Lower lobe of right lung (tissue), 2 donors: ENCODE data around the gene PCDH9. TPM values are rescaled to one million over a fixed set of nuclear protein-coding genes. Genes with fewer than 3 reads are reported as not detected.
"Not testable (repeated sequence)": the region's sequence is repeated elsewhere in the genome, so short reads cannot be mapped to it uniquely, and the experiment has no call there.

ENCODE experiments used
- ATAC-seq, 2 donors: fragments of 200-7000 bp; cut with Tn5 transposase; one replicate each; pipeline ENCODE4 v1.9.1; 2020 to 2022; ENCODE audit warnings: mild to moderate bottlenecking in 2 of 2, moderate library complexity in 2 of 2
- DNase-seq: peaks from one replicate; pipeline ENCODE4 v3.0.0-alpha.2; 2020
- H3K27ac ChIP-seq: fragments of 200-600 bp; one replicate; pipeline ENCODE4 v1.8.0; 2022
- H3K27me3 ChIP-seq: fragments of 200-600 bp; one replicate; pipeline ENCODE4 v1.8.0; 2022; ENCODE audit warnings: low read depth
- H3K36me3 ChIP-seq: fragments of 200-600 bp; one replicate; pipeline ENCODE4 v1.8.0; 2022; ENCODE audit warnings: mild to moderate bottlenecking
- H3K4me1 ChIP-seq: fragments of 200-600 bp; one replicate; pipeline ENCODE4 v1.8.0; 2022
- H3K4me3 ChIP-seq: fragments of 200-600 bp; one replicate; pipeline ENCODE4 v1.8.0; 2022; ENCODE audit warnings: mild to moderate bottlenecking
- H3K9me3 ChIP-seq: fragments of 200-600 bp; one replicate; pipeline ENCODE4 v1.8.0; 2022
- intact Hi-C: fragments of 100-400 bp; cut with DNase I; formaldehyde crosslinking; loops from one replicate; pipeline ENCODE4 v1.11.0; 2022
- total RNA-seq: library from RNA; stranded (reverse); fragmentation: NEBNext Ultra II Directional; extraction: Animal tissue kit (Norgen Biotek cat#: 25700); gene quantifications from one replicate; pipeline ENCODE4 v1.2.1, GENCODE V29; 2021
- TF ChIP-seq, protein P1 (sequence below): fragments of 200-600 bp; IDR thresholded peaks from one replicate; pipeline ENCODE4 v1.8.0; 2022; ENCODE audit warnings: antibody characterized with exemption, mild to moderate bottlenecking
- donor health status: DM: no; HTN: yes; CAD: no; lungs with severe emphysema.

Gene PCDH9
- total RNA-seq, 1 donor from 2014 or later: 8.9 TPM

DNA sequence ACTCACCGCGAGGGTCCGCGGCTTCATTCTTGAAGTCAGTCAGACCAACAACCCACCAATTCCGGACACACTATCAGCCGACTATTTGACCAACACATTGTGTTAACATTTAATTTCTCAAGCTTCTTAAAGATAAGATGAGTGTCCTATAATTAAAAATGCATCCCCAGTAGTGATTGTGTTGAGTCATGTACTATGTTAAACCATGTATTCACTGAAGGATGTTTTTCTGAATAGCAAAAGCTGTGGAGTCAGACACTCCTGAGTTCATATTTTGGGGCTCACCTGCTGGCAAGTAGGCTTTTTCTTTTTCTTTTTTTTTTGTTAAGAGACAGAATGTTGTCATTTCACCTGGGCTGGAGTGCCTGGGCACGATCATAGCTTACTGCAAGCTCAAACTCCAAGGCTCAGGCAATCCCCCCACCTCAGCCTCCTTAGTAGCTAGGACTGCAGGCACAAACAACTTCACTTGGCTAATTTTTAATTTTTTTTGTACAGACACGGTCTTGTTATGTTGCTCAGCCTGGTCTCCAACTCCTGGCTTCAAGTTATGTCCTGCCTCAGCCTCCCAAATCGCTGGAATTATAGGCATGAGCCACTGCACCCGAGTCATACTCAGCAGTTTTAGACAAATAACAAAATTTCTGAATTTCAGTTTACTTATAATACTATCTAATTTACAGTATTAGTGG lies 606.9 kb downstream of the PCDH9 start:
- Histone ChIP-seq H3K36me3 (no peaks in the 10 kb centered on the region), H3K4me3 (no peak overlapping the region), H3K27me3 (no peaks in the 10 kb centered on the region), H3K4me1 (no peaks in the 10 kb centered on the region), H3K27ac (no peak overlapping the region), H3K9me3 (no peaks in the 10 kb centered on the region)
- TF ChIP-seq, protein P1, sequence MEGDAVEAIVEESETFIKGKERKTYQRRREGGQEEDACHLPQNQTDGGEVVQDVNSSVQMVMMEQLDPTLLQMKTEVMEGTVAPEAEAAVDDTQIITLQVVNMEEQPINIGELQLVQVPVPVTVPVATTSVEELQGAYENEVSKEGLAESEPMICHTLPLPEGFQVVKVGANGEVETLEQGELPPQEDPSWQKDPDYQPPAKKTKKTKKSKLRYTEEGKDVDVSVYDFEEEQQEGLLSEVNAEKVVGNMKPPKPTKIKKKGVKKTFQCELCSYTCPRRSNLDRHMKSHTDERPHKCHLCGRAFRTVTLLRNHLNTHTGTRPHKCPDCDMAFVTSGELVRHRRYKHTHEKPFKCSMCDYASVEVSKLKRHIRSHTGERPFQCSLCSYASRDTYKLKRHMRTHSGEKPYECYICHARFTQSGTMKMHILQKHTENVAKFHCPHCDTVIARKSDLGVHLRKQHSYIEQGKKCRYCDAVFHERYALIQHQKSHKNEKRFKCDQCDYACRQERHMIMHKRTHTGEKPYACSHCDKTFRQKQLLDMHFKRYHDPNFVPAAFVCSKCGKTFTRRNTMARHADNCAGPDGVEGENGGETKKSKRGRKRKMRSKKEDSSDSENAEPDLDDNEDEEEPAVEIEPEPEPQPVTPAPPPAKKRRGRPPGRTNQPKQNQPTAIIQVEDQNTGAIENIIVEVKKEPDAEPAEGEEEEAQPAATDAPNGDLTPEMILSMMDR: no peak
- DNase-seq (no peak), ATAC-seq (no peak)
- intact Hi-C loops: no loop called here

DNA sequence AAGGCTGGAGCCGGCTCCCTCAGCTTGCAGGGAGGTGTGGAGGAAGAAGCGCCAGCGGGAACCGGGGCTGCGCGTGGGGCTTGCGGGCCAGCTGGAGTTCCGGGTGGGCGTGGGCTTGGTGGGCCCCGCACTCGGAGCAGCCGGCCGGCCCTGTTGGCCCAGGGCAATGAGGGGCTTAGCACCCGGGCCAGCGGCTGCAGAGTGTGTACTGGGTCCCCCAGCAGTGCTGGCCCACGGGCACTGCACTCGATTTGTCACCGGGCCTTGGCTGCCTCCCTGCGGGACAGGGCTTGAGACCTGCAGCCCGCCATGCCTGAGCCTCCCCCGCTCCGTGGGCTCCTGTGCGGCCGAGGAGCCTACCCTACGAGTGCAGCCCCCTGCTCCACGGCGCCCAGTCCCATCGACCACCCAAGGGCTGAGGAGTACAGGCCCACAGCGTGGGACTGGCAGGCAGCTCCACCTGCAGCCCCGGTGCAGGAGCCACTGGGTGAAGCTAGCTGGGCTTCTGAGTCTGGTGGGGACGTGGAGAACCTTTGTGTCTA lies 608.2 kb downstream of the PCDH9 start:
- H3K36me3 ChIP-seq, ATAC-seq, H3K9me3 ChIP-seq, DNase-seq, H3K4me3 ChIP-seq, H3K27me3 ChIP-seq, H3K27ac ChIP-seq, H3K4me1 ChIP-seq, intact Hi-C loops: not testable (repeated sequence)

DNA sequence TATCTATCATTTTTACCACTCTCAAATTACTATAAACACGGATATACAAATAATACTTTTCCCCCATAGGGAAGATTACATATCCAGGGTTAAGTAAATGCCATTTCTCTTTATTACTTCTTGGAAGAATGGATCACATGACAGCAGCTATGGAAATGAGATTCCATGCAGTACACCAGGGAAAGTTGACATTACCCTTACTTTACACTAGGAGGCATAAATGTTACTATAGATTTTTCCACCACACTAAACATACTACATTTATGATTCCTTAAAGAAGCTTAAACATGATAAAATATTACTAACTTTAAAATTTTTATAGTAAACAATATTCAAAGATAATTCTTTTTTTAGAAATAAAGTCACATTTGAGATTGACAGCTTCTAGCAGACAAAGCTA lies 611.4 kb downstream of the PCDH9 start:
- Histone ChIP-seq H3K4me1 (no peaks in the 10 kb centered on the region), H3K27ac (no peak overlapping the region), H3K27me3 (no peaks in the 10 kb centered on the region), H3K9me3 (no peaks in the 10 kb centered on the region), H3K36me3 (no peaks in the 10 kb centered on the region), H3K4me3 (no peak overlapping the region)
- ATAC-seq (no peak), DNase-seq (no peak)
- intact Hi-C loops: no loop called here
- TF ChIP-seq, protein P1: peak; percentile 14

DNA sequence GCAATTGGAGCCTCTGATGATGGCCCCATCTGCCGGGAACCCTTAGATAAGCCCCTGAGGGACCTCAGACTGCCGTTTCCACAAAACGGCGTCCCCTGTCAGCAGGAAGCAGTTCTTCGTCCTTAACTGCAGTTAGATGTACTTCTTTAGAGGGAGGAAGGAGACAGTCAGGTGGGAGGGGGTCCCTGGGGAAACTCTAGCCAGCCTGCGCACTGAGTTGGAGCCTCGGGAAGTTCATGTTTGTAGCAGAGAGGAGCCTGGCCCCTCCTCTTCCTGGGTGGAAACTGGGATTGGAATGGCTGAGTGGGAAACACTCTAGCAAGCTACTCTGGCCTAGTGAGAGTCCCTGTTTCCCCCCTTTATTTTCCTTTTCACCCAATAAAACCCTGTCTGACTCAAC lies 612.4 kb downstream of the PCDH9 start:
- no peak for ATAC-seq
- intact Hi-C loops: no loop called here

DNA sequence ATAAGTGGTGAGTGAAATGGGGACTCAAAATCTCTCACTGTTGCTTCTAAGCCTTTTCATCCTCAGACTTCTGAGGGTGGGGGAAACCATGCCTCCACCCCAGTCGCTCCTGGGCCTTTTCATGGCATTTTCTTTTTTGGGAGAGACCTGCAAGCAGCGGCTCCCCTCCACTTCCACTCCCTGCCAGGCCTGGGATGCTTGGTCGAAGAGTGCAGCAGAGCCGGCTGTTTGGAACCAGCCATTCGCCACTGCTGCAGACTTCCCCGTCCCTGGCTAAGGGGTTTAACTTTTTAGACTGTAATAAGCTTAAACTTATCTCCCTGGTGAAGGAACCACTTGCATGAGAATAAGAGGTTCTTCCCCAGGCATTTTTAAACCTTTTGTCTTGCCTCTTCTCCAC lies 617.2 kb downstream of the PCDH9 start:
- no peak overlapping the region for H3K4me3 ChIP-seq
- intact Hi-C loops: no loop called here
- no peaks in the 10 kb centered on the region for H3K27me3 ChIP-seq
- no peaks in the 10 kb centered on the region for H3K36me3 ChIP-seq
- no peaks in the 10 kb centered on the region for H3K4me1 ChIP-seq
- H3K27ac ChIP-seq: no peak overlapping the region
- H3K9me3 ChIP-seq: no peaks in the 10 kb centered on the region
- no peak for DNase-seq
- TF ChIP-seq, protein P1: no peak
- ATAC-seq: no peak

More for the DNA sequence above, 612.4 kb downstream of the PCDH9 start:
- Histone ChIP-seq H3K4me3 (no peak overlapping the region), H3K27ac (no peak overlapping the region), H3K4me1 (no peaks in the 10 kb centered on the region), H3K9me3 (no peaks in the 10 kb centered on the region), H3K36me3 (no peaks in the 10 kb centered on the region), H3K27me3 (no peaks in the 10 kb centered on the region)
- TF ChIP-seq, protein P1: no peak
- DNase-seq: no peak

DNA sequence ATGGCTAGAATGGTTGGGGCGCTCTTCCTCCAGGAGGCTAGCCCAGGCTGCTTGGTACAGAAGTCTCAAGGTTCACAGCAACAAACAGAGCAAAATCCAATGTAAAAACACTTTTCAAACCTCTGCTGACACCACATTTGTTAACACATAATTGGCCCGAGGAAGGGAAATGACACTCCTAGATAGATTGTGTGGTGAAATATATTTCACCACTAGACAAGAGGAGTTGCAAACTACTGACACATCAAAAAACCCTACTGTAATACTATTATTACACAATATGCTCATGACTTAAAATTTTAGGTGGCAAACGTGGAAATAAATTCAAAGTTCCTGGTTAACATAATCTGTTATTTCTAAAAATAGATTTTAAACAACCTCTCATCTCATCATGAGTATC lies 643.6 kb downstream of the PCDH9 start:
- TF ChIP-seq, protein P1: no peak
- H3K4me1 ChIP-seq: no peaks in the 10 kb centered on the region
- no peak for ATAC-seq
- no peak overlapping the region for H3K4me3 ChIP-seq
- no peaks in the 10 kb centered on the region for H3K9me3 ChIP-seq
- H3K27ac ChIP-seq: no peak overlapping the region
- intact Hi-C loops: no loop called here
- H3K27me3 ChIP-seq: no peaks in the 10 kb centered on the region
- DNase-seq: no peak
- H3K36me3 ChIP-seq: no peaks in the 10 kb centered on the region
